Heart left ventricle (tissue), 13 donors: Measurements from ENCODE around the gene RTP3.

Experiments
- CTCF ChIP-seq, 12 donors: fragments of 200-600 bp; sonication (generic) in 4 of 12; IDR thresholded peaks; one replicate each; pipeline versions ENCODE4 v1.5.0 to v1.8.0; 2018 to 2022; ENCODE audit warnings: antibody characterized with exemption in 12 of 12, mild to moderate bottlenecking in 5 of 12
- POLR2A ChIP-seq, 2 donors: fragments of 450-650 bp; IDR thresholded peaks; one replicate each; pipeline ENCODE4 v1.6.1; 2017; ENCODE audit warnings: antibody characterized with exemption in 2 of 2, mild to moderate bottlenecking in 2 of 2, moderate library complexity in 2 of 2
- donor health status: ischemic (EF 13 %, LVEDD 7.1; RV severe dilation, severe dysfunction).
- donor health status: DM: no; HTN: yes; CAD: no.
- donor health status: DM: no; HTN: no; CAD: no.
- donor health status: ischemic (EF 25% LVEDD 6.9; RV normal size, moderate dysfunction).
- donor health status: ischemic (EF 25% LVEDD 5.7; RV mildly dilated, moderate dysfunction).
- donor health status: ischemic (EF 35%, LVEDD 5.7; RV mildly dilated, moderate dysfunction).
- donor health status: nonischemic (EF 11% LVEDD 7.7; RV severe dilation, severe dysfunction).
- donor health status: DM: yes; HTN: yes; CAD: no.
- donor health status: PGD.
- donor health status: ischemic (EF 29% LVEDD 5.4; RV normal size, mild dysfunction).
- donor health status: nonischemic (EF 23%, LVEDD 6.1; RV moderate dilation, normal function).

DNA sequence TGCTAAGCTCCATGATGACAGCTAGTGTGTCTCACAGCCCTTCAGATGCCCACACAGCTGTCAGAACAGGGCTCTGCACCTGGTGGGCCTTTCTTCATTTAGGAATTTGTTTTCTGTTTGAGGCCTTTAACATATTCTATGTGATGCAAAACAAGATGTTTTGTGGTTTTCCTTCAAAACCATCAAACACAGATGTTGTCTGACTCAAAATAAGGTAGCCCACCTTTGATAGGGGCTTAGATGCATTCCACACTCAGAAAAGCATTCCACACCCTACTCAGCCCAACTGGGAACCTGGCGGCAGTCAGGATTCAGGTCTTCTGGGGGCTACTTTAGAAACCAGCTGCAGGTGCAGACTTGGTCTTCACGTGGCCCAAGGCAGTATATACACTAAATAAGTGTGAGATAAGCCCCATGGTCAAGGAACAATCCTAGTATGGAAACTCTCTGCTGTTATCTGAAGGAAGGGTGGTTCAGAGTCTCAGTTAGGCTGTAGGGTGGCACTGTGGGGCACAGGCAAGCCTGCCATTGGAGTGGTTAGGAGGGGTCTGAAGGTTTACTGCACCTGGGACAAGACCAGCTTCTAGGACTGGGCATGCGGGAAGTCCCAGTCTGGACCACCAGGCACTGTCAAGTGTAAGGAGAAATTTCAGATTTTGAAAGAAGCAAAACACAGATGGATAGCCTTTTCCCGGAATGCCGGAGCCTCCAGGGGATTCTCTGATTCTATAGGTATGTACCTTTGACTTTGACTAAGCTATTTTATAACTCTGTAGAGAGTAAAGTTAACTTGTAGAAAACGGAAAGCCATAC, 48.2 kb downstream of the RTP3 start:
- no peak for TF ChIP-seq CTCF (IDR thresholded peaks at IDR 0.05)
- no peak for TF ChIP-seq POLR2A (IDR thresholded peaks at IDR 0.05)
